ENCODE measurements around the gene CTU1. TPM values are rescaled to one million over a fixed set of nuclear protein-coding genes. Genes with fewer than 3 reads are reported as not detected.
A peak's percentile ranks its signal among the peaks of the same experiment; 100 is the strongest.

CTU1 gene
- total RNA-seq, 4 donors from 2014 or later: 7.4 to 25.5 (median 18.3) TPM

- WGBS, 2 donors: 58 to 60% methylated on average over 9 to 21 of the region's 22 CpGs
- peaks cover 0 to 8% (median 0%) of the 10 kb centered on the region in 4 donors for H3K4me1 ChIP-seq
- H3K27me3 ChIP-seq: no peaks in the 10 kb centered on the region
- no peaks in the 10 kb centered on the region for H3K9me3 ChIP-seq
- peak overlapping the region in 2 of 4 donors; percentile 6 to 33 for H3K4me3 ChIP-seq
- no peak for DNase-seq (ENCODE audit: low spot score in 2 of 2)
- no peak for TF ChIP-seq CTCF (IDR thresholded peaks at IDR 0.05)
- no peak for TF ChIP-seq POLR2A (IDR thresholded peaks at IDR 0.05)
- no peak for TF ChIP-seq EP300 (IDR thresholded peaks at IDR 0.05)
- peaks cover 0 to 57% (median 6%) of the 10 kb centered on the region in 3 donors for H3K36me3 ChIP-seq
- H3K27ac ChIP-seq: no peak overlapping the region
These were observed 9.2 kb downstream of the CTU1 start for GRCh38 chr19:51099047-51099382.

GRCh38 chr19:51098365-51099046 lies 9.7 kb downstream of the CTU1 start:
- H3K9me3 ChIP-seq: no peaks in the 10 kb centered on the region
- no peak for TF ChIP-seq POLR2A (IDR thresholded peaks at IDR 0.05)
- TF ChIP-seq EP300 (IDR thresholded peaks at IDR 0.05): no peak
- peak in 3 of 5 experiments; percentile 17 to 37 (median 20) for TF ChIP-seq CTCF (IDR thresholded peaks at IDR 0.05)
- 50 to 72% methylated on average over 4 to 21 of the region's 78 CpGs for whole genome bisulfite sequencing, 2 donors
- peaks cover 0 to 52% (median 6%) of the 10 kb centered on the region in 3 donors for H3K36me3 ChIP-seq
- no peak for DNase-seq (ENCODE audit: low spot score in 2 of 2)
- peaks cover 0 to 4% (median 0%) of the 10 kb centered on the region in 4 donors for H3K4me1 ChIP-seq
- peak overlapping the region in 2 of 4 donors; percentile 6 to 33 for H3K4me3 ChIP-seq
- no peak overlapping the region for H3K27ac ChIP-seq
- no peaks in the 10 kb centered on the region for H3K27me3 ChIP-seq

GRCh38 chr19:51097796-51098195 lies 10.4 kb downstream of the CTU1 start:
- TF ChIP-seq POLR2A (IDR thresholded peaks at IDR 0.05): no peak
- no peak for TF ChIP-seq CTCF (IDR thresholded peaks at IDR 0.05)
- TF ChIP-seq EP300 (IDR thresholded peaks at IDR 0.05): no peak
- Histone ChIP-seq H3K27ac (no peak overlapping the region), H3K4me3 (no peak overlapping the region), H3K27me3 (no peaks in the 10 kb centered on the region), H3K4me1 (peaks cover 0 to 4% (median 0%) of the 10 kb centered on the region in 4 donors), H3K36me3 (peaks cover 0 to 45% (median 4%) of the 10 kb centered on the region in 3 donors), H3K9me3 (no peaks in the 10 kb centered on the region)
- 86 to 88% methylated on average over 20 of the region's 20 CpGs for WGBS, 2 donors
- no peak for DNase-seq (ENCODE audit: low spot score in 2 of 2)

- H3K4me1 ChIP-seq: peaks cover 0 to 4% (median 0%) of the 10 kb centered on the region in 4 donors
- peak in 1 of 2 donors; percentile 21 for DNase-seq (ENCODE audit: low spot score in 2 of 2)
- 14 to 22% methylated on average over 8 of the region's 8 CpGs for WGBS, 2 donors
- TF ChIP-seq CTCF (IDR thresholded peaks at IDR 0.05): peak; percentile 47 to 59 (median 54)
- no peak for TF ChIP-seq POLR2A (IDR thresholded peaks at IDR 0.05)
- TF ChIP-seq EP300 (IDR thresholded peaks at IDR 0.05): no peak
- H3K36me3 ChIP-seq: peaks cover 0 to 41% (median 0%) of the 10 kb centered on the region in 3 donors
- no peaks in the 10 kb centered on the region for H3K9me3 ChIP-seq
- H3K27ac ChIP-seq: no peak overlapping the region
- H3K4me3 ChIP-seq: no peak overlapping the region
- H3K27me3 ChIP-seq: no peaks in the 10 kb centered on the region
These were observed 11.0 kb downstream of the CTU1 start for GRCh38 chr19:51097166-51097738.

- H3K27ac ChIP-seq: no peak overlapping the region
- 71 to 73% methylated on average over 6 of the region's 6 CpGs for WGBS, 2 donors
- no peak for DNase-seq (ENCODE audit: low spot score in 2 of 2)
- no peak for TF ChIP-seq EP300 (IDR thresholded peaks at IDR 0.05)
- no peak for TF ChIP-seq POLR2A (IDR thresholded peaks at IDR 0.05)
- TF ChIP-seq CTCF (IDR thresholded peaks at IDR 0.05): no peak
- no peaks in the 10 kb centered on the region for H3K9me3 ChIP-seq
- no peak overlapping the region for H3K4me3 ChIP-seq
- no peaks in the 10 kb centered on the region for H3K27me3 ChIP-seq
- H3K36me3 ChIP-seq: peaks cover 0 to 35% (median 0%) of the 10 kb centered on the region in 3 donors
- H3K4me1 ChIP-seq: peaks cover 0 to 4% (median 0%) of the 10 kb centered on the region in 4 donors
These were observed 11.6 kb downstream of the CTU1 start for GRCh38 chr19:51096473-51097165.
